ENCODE data around the gene ACTR1B. TPM values are rescaled to one million over a fixed set of nuclear protein-coding genes. Genes with fewer than 3 reads are reported as not detected.
"Not testable (repeated sequence)": the region's sequence is repeated elsewhere in the genome, so short reads cannot be mapped to it uniquely, and the experiment has no call there.

The ACTR1B gene
- total RNA-seq, 2 experiments from 2014 or later, result 143 to 150 TPM

DNA sequence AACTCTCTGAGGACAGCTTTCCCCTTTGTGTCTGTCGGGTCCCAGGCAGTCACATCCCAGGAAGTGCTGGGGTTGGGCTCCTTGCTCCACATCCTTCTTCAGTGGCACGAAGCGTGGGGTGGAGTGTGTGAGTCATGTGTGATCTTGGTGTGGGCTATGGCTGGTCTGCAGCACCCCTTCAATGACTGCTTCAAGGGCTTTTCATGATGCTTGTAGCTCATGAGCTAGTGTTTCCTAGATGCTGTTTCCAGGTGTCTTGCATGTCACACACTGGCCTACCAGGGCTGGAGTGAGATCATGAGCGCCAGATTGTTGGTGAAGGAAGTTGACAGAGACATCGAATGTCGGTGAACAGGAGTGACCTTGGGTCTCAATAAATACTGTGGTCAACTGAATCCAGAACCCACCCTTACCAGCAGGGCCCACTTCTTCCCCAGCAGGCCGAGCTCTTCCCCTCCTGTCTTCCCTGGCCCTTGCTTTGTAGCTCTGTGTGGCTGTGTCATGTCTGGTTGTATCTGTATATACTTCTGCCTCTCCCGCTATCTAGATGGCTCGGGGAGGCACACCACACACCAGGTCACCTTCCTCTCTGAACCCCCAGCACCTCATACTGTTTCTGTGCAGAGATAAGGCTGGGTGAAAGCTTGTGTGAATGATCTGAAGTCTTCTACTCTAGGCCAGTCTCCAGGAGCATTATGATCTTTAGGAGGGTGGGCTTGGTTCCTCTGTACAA lies 9.5 kb upstream of the ACTR1B start:
- peak overlapping the region; percentile 6 for H3K4me3 Mint-ChIP-seq
- CTCF ChIA-PET, result interaction anchor here (1.0 to 1.7 kb wide), 6 partner anchors 9 to 82 kb away, joined by 3 to 9 read pairs (median 8); partner anchors contain the start of genes ACTR1B and COX5B

DNA sequence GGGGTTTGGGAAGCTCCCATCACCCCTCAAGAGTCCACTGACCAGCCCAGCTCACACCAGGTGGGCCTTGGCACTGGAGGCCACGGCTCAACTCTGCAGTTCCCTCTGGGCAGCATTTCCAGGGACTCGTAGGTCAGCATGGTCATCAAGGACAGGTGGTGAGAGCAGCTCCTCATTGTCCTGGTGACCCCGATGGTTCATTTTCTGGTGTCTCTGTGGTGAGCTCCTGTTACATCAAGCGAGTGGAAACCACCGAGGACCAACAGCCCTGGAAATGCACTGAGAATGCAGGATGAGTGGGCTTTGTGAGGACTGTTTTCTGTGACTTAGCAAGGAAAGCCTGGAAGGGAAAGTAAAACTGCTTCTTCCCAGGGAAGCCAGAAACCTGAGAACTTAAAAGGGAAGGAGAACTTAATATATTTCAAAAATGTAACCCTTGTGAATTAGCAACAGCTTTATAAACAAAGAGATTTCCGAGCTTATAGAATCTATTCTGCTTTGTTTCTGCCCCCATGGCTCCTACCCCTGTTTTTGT lies 8.8 kb upstream of the ACTR1B start:
- ATAC-seq; DNase-seq; H3K36me3 Mint-ChIP-seq (ENCODE audit: low read depth); intact Hi-C loops (cut with micrococcal nuclease); H3K9me3 Mint-ChIP-seq; H3K27me3 Mint-ChIP-seq; H3K4me3 Mint-ChIP-seq: not testable (repeated sequence)
- Mint-ChIP-seq H3K4me1 (ENCODE audit: low read depth) (peaks cover 31% of the 10 kb centered on the region), H3K27ac (peak overlapping the region; percentile 88)
- CTCF ChIA-PET, result interaction anchor here (1.3 to 1.7 kb wide), 5 partner anchors 9 to 82 kb away, joined by 3 to 9 read pairs (median 8); partner anchors contain the start of genes ACTR1B and COX5B
- POLR2A ChIA-PET, result interaction anchor here (0.7 to 1.7 kb wide), 4 partner anchors 16 to 40 kb away, joined by 3 to 6 read pairs (median 3); partner anchors contain the start of gene COX5B

More for the DNA sequence above, 9.5 kb upstream of the ACTR1B start:
- POLR2A ChIA-PET, result interaction anchor here (0.7 to 1.7 kb wide), 6 partner anchors 9 to 39 kb away, joined by 3 to 7 read pairs (median 3); partner anchors contain the start of gene COX5B
- peaks cover 1% of the 10 kb centered on the region for H3K27me3 Mint-ChIP-seq
- TF ChIP-seq, protein P1, sequence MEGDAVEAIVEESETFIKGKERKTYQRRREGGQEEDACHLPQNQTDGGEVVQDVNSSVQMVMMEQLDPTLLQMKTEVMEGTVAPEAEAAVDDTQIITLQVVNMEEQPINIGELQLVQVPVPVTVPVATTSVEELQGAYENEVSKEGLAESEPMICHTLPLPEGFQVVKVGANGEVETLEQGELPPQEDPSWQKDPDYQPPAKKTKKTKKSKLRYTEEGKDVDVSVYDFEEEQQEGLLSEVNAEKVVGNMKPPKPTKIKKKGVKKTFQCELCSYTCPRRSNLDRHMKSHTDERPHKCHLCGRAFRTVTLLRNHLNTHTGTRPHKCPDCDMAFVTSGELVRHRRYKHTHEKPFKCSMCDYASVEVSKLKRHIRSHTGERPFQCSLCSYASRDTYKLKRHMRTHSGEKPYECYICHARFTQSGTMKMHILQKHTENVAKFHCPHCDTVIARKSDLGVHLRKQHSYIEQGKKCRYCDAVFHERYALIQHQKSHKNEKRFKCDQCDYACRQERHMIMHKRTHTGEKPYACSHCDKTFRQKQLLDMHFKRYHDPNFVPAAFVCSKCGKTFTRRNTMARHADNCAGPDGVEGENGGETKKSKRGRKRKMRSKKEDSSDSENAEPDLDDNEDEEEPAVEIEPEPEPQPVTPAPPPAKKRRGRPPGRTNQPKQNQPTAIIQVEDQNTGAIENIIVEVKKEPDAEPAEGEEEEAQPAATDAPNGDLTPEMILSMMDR (IDR thresholded peaks at IDR 0.05), result no peak
- peaks cover 2% of the 10 kb centered on the region for H3K36me3 Mint-ChIP-seq (ENCODE audit: low read depth)
- peak; percentile 76 for ATAC-seq
- peak; percentile 76 for DNase-seq
- H3K9me3 Mint-ChIP-seq, result no peaks in the 10 kb centered on the region
- H3K27ac Mint-ChIP-seq, result peak overlapping the region; percentile 88
- intact Hi-C loops (cut with micrococcal nuclease), result no loop called here
- peaks cover 31% of the 10 kb centered on the region for H3K4me1 Mint-ChIP-seq (ENCODE audit: low read depth)

DNA sequence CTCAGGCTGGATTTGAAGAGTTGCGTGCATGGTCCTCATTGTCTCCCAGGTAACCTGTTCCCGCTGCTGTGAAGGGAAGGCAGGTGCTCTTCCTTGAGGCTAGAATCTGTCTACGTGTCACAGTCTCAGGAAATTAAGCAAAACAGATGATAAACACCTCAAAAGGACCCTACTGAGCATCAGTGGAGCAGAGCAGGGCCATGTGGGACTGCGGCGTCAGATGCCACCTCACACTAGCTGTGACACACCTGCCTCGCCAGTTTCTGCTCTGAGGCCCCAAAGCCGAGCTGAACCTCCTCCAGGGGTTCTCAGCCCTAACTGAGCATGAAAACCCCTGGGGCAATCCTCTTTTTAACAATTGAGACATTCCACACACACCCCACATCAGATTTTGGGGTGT lies 7.7 kb upstream of the ACTR1B start:
- TF ChIP-seq, protein P1 (IDR thresholded peaks at IDR 0.05), result no peak
- Mint-ChIP-seq H3K27me3 (no peaks in the 10 kb centered on the region), H3K9me3 (no peaks in the 10 kb centered on the region), H3K36me3 (ENCODE audit: low read depth) (peaks cover 5% of the 10 kb centered on the region), H3K4me3 (no peak overlapping the region), H3K27ac (no peak overlapping the region), H3K4me1 (ENCODE audit: low read depth) (peaks cover 25% of the 10 kb centered on the region)
- no peak for ATAC-seq
- no peak for DNase-seq
- CTCF ChIA-PET, result no interaction called here
- POLR2A ChIA-PET, result no interaction called here
- intact Hi-C loops (cut with micrococcal nuclease), result no loop called here

DNA sequence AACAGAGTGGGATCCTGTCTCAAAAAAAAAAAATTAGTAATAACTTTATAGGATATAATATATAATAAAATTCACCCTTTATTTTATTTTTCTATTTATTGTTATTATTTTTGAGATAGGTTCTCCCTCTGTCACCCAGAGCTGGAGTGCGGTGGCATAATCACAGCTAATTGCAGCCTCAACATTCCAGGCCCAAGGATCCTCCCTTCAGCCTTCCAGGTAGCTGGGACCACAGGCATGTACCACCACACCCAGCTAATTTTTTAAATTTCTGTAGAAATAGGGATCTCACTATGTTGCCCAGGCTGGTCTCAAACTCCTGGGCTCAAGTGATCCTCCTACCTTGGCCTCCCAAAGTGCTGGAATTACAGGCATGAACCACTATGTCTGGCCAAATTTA lies 6.6 kb upstream of the ACTR1B start:
- H3K27ac Mint-ChIP-seq, result no peak overlapping the region
- TF ChIP-seq, protein P1 (IDR thresholded peaks at IDR 0.05), result no peak
- no peaks in the 10 kb centered on the region for H3K27me3 Mint-ChIP-seq
- no peak overlapping the region for H3K4me3 Mint-ChIP-seq
- ChIA-PET CTCF (no interaction called here), POLR2A (interaction anchor here (1.6 kb wide), 1 partner anchor 10 kb away, joined by 6 read pairs; no protein-coding TSS in a partner anchor)
- H3K4me1 Mint-ChIP-seq (ENCODE audit: low read depth), result peaks cover 23% of the 10 kb centered on the region
- peaks cover 5% of the 10 kb centered on the region for H3K36me3 Mint-ChIP-seq (ENCODE audit: low read depth)
- intact Hi-C loops (cut with micrococcal nuclease), result no loop called here
- no peak for DNase-seq
- no peak for ATAC-seq
- no peaks in the 10 kb centered on the region for H3K9me3 Mint-ChIP-seq

DNA sequence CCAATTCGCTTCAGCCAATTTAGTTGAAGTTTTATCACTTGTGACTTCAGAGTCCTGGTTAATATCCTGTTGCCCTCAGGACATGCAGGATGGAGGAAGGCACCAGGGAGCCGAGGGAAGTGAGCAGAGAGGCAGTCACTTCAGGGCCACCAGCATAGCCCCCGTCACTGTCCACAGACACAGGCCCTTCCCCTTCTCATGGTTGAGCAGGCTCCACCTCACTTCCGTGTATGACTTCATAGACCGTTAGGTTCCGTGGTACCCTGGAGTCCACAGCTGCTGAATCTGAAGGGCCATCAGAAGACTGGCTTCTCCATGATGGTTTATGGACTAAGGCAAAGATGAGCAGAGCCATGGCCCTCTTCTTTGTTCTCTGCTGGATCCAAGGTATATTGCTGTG lies 5.6 kb upstream of the ACTR1B start, which contains the start of gene C2orf92:
Gene C2orf92 (plus strand): TSS at position 266 of the 400 bp plus-strand sequence. CDS start 76 bp downstream, at position 342.
- CTCF ChIA-PET, result no interaction called here
- Mint-ChIP-seq H3K9me3 (no peaks in the 10 kb centered on the region), H3K27me3 (no peaks in the 10 kb centered on the region), H3K4me3 (no peak within 1 kb of the TSS), H3K4me1 (ENCODE audit: low read depth) (peaks cover 24% of the 10 kb centered on the region), H3K27ac (no peak within 1 kb of the TSS), H3K36me3 (ENCODE audit: low read depth) (peaks cover 5% of the 10 kb centered on the region)
- intact Hi-C loops (cut with micrococcal nuclease), result no loop called here
- ATAC-seq, result no peak
- TF ChIP-seq, protein P1 (IDR thresholded peaks at IDR 0.05), result no peak
- POLR2A ChIA-PET, result interaction anchor here (1.6 kb wide), 1 partner anchor 9 kb away, joined by 6 read pairs; no protein-coding TSS in a partner anchor
- DNase-seq, result no peak
